ENCODE results near the gene FASTK.

GRCh38 chr7:151107882-151108281, 27.3 kb upstream of the FASTK start:
- TF ChIP-seq CTCF (IDR thresholded peaks at IDR 0.05) (no peak), EZH2 (IDR thresholded peaks at IDR 0.05) (no peak)
